GM21515 (cell line): Measurements from ENCODE around the gene VCAN.

Experiments used
- ATAC-seq: cut with Tn5 transposase; IDR thresholded peaks from one replicate; pipeline ENCODE4 v1.9.1; 2021; ENCODE audit not compliant: unreplicated experiment

VCAN gene

DNA sequence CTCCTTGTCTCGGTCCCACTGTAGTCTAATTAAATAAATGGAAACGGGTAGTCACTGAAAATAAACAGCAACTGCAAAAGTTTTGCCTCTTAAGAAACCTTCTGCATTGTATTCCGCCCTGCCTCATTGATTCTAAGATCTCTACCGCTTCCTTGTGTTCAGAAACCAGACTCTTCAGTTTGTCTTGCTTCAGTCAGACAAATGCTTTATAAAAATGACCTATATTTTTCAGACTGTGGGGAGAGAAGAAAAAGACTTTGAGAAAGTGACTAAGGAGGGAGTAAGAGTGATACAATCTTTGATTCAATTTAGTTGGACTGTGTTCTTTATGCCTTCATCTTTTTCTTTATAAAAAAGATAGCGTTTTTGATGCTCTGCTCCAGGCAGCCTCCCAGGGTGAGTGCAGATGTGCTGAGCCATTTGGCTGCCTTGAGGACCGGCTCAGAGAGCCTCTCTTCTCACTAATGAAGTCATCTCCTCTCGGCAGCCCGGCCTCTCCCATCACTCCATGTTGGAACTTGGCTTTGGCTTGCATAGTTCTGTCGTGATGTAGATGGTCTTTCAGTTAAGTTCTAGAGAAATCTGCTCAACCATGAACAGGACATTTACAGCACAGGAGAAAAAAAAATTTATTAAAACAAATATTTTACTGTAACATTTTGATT is 4.0 kb upstream of the VCAN start:
- ATAC-seq: no peak

DNA sequence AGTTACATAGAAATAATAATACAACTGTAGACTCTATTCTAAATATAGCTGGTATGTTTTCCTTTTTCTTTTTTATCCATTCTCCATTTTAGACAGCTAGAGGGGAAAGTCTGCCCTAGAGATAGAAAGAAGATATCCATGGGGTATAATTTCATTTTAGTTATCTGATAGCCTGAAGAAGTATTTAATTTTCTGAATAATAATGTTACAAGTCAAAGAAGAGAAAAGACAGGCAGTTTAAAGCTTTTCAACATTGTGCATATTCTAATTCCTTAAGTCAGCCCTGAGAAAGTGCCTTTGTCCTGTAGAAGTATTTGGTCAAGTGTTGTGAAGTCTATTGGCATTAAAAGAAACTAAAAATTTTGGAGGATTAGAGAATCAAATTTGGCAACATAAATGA is 2.5 kb upstream of the VCAN start:
- no peak for ATAC-seq

DNA sequence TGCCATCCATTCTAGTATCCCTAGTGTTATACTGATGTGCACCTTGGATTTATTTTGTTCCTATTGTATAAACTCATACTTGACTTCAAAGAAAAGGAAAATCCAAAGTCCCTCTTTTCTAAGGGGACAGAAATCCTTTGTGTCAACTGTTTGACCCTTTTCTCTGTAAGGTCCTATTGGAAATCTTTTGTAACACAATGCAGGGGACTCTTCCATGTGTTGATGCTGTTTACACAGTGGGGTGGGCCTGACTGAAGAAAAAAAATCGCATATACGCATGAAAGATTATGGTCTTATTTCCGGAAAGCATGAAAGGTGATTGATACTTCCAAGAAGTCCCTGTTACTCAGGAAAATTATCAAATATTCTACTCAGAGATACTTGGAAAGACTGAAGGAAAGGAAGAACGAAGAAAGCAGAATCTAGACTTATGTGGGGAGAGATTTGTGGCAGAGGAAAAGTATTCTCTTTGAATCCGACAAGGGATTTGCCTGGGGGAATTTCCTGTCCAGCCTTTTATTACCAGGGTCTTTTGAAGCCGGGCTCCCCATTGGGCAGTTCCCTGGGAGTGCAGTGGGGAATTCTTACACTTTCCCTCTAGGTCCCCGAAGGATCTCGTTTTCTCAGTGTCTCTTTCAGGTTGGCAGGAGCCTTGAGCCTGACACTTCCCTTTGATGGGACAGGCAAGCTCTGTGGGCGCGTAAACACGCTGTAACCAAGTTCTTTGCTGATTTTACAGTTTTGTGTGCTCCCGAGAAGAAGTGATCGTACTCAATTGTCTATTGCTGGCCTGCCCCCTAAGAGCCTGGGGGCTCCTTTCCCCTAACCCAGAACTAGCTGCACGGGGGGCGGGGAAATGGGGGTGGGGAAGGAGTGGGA is 779 bp upstream of the VCAN start:
- ATAC-seq: no peak

DNA sequence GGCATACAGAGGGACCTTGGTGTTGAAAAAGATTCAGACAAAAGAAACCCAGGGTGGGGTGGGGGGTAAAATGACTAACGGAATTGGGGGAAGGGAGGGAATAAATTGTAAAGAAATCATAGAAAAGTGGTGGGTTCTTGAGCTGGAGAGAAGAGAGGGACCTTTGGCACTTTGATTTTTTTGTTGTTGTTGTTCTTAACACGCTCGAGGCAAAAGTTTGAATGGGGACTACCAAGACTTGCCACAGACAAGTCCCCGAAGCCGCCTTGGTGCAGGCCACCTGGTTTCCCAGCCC is 616 bp downstream of the VCAN start:
- no peak for ATAC-seq

DNA sequence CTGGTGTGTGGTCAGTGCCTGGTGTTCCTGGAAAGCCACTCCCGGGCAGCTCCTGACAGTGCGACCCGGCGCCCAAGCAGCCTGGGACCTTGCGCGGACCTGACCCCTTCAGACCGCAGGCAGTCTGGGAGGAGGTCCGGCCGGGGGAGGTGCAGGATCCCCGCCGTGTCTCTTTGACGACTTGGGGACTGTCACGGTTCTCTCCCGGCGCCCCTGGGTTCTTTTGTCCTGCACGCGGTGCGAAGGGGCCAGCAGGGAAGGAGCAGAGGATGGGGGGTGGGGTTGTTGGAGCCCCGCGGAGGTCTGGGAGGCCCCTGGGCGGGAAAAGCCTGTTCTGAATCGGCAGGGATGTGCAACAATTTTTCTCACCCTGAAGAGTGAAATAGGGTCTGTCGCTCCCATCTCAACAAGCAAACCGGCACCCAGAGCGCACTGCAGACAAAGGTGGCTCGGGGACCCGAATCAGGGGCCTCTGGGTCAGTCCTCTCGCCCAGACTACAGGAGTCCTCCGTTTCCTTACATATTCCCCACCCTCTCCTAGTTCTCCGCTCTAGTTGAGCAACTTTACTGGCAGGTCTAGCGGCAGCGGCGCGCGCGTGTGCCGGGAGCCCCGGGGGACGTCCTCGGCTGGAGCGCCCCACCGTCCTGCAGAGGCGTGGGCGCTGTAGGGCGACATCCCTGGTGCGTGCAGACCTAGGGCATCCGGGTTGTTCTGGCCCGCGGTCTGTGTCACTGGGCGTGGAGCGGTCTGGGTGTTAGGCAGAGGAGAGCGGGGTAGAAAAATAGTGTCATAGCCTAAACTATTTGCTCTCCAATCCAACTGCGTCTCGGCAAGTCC is 1.2 kb downstream of the VCAN start:
- peak; percentile 41 for ATAC-seq

DNA sequence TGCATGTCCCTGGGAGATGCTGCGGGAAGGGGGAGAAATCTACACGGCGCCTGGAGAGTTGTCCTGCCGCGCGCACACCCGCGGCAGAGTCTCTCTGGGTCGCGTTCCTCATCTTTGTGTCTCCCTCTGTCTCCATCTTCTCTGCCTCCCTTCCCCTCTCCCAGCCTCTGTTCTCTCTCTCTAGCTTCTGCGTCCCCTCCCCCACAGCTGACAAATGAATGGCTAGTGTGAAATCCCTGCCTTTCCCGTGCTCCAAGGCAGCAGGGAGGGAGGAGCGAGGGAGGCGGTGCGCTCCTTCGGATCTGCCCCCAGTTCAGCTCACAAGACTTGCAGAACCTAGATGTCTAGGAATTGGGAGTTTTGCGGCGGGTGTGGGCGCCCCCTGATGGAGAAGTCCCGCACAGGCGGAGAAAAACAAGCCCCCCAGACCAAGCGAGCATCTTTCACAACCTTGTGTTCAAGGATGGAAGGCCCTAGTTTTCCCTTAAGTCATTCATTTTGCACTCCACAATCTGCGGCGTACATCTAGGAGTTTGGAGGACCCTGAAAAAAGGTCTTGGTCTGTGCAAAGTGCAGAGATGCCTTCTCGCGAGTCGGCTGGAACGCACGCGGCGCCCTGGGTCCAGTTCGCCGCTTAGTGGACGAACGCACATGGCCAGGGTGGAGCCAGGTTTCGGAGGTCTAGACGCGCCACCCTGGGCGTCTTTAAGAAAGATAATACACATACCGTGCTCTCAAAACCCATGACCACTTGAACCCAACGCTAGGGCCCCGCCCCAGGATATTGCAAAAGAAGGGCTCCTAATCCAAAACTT is 2.0 kb downstream of the VCAN start:
- peak; percentile 72 for ATAC-seq

DNA sequence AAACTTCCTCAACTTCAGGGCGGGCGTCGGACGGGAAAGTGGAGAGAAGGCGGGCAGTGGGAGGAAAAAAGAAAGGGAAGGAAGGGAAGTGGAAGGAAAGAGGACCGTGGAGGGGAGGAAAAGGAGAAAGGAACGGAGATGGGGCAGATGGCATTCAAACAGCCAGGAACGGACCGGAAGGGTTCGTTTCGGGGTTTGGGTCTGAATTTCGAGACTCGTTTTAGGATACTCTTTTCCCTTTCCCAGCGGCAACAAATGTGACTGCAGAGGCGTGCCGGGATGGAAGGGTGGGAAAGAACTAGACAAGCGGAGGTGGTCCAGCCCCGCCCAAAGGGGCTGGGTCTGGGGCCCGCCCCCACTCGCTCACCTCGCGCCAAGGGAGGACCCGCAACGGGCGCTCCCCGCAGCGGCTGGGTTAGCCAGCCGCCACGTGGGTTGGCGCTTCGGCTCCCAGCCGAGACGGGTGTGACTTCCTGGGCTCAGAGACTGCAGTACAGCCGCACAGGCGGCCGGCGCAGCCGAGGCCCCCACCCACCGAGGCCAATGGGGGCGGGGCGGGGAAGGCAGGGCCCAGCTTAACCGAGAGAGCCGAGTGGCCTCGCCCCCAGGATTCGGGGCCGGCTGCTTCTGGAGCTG is 2.7 kb downstream of the VCAN start:
- ATAC-seq: peak; percentile 48

DNA sequence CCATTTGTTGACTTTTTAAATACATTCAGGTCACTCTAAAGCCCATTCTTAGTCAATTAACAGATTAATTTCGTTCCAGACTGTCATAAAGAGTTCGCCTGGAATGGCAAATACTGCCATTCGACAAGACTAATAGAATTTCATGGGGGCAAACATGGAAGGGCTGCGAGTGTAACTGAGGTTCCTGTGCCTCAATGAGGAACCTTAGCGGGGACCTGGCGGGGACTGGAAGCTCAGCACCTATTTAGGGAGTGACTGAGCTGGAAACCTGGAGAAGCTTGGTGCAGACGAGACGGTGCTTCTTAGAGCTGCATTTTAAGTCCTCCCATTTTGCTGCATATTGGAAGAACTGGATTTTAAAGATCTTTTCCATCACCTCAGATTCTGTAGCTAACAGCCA is 3.4 kb downstream of the VCAN start:
- no peak for ATAC-seq

DNA sequence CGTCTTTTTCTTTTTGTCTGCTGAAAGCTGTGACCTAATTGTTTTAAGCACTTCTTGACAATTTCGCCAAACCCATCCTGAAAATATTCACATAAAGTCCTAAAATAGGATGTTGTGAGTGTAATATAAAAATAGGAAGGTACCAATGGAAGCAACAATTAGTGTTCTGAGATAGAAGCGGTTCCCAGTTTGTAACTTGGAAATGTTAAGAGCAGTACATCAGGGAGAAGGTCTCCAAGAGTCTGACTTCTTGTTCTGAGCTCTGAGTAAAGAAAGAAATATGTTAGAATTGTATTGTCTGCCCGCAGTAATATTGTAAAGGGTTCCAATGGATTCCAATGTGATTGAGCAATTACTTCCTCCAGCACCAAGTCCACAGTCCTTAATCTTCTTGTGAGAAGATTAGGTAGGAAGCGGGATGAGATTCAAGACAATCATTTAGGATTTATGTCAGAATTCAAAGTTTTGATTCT is 3.9 kb downstream of the VCAN start:
- no peak for ATAC-seq

DNA sequence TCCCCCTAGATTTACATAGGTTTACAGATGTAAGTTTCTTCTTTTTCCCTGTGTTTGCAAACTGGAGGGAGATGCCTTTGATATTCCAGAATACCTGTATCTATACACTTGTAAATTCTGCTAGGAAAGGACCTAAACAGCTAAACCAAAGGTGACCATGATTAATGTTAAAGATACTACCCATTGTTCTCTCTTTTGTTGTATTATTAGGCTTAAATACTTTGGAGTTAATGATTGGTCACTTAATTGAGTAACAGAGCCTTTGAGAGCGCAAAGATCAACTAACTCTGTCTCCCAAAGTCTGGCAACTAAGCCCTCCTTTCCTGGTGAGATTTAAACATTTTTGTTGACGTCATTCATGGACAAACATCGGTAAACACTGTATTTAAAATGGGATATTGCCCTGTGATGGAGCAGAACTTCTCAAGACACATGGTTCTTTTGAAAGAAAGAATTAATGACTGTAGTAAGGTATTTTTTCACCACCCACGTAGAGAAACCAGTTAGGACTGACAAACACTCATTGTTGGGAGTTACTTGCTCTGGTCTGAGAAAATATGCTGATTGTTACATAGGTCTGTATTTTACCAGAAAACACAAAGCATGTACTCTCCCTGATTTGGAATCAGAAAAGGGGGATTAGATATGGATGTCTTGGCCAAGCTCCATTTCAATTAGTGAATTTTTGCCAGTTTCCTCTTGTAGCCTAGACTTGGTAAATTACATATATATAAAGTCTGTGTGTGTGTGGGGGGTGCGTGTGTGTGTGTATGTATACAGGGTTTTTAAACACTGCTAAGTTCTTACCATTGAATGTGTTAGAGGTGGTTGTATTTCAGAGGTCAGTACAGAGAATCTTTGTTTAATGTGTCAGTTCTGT is 4.6 kb downstream of the VCAN start:
- no peak for ATAC-seq

DNA sequence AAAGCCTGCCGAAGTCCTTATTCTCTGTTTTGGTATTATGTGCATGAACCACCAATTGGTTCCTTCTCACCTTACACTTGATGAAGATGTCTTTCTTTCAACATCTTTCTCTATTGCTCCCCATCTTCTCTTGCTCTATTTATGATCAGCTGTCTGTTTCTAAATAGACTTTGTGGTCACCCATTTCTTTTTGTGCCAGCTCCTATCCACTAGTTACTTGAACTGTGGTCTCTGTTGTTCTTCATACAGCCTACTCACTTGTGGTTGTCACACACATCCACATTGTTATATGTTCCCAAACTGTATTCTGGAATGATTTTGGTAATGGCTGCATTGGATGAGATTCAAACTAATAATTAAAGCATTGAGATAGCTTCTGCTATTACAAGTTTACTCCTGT is 11.4 kb downstream of the VCAN start:
- ATAC-seq: no peak

DNA sequence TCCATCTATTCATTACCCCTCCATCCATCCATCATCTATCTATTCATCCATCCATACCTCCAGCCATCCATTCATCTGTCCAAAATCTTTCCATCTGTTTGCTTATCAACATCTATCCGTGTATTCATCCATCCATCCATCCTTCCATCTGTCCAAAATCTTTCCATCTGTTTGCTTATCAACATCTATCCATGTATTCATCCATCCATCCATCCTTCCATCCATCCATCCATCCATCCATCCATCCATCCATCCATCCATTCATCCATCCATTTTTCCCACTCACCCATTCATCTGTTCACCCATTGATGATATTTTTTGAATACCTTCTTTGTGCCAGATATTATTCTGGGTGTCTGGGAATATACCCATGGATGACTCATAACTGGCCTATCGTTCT is 12.8 kb downstream of the VCAN start:
- ATAC-seq: no peak

DNA sequence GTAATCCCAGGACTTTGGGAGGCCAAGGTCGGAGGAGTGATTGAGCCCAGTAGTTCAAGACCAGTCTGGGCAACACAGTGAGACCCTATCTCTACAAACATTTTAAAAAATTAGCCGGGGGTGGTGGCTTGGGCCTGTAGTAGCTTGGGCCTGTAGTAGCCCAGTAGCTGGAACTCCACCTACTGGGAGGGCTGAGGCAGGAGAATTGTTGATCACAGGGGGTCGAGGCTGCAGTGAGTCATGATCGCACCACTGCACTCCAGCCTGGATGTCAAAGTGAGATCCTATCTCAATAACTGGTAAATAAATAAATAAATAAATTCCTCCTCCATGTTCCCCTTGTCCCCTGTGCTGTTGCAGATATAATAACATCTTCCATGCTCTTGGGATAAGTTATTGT is 14.3 kb downstream of the VCAN start:
- no peak for ATAC-seq

DNA sequence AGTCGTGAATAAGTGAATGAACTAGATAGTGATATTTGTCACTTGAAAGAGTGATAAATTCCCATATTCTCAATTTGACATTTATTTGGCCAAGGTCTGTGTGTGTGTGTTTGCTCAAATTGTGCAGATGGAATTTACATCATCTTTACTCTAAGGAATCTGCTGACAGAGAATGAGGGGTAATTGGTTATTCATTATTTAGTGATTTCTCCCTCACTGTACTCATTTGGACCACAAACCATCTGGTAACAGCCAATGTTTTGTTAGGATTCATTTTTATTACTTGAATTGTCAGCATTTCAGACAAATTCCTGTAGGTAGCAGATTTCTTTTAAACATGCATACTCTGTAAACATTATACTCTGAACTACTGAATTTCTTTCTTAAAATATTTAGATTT is 15.6 kb downstream of the VCAN start:
- ATAC-seq: no peak

DNA sequence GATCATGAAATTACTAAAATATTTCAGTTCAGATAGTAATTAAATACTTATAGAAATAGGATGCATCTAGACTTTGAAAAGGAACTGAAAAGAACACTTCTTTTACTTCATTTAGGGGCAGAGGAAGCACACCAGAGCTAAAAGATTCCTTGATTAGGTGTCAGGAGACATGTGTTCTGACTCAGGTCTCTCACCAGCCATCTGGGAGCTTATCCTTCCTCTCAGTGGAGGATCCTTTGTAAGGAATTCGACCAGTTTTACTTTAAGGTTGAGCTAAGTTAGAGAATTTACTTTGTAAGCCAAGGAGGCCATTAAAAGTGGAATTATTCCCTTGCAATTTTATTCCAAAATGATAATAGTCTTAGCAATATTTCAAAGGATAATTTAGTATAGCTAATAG is 16.7 kb downstream of the VCAN start:
- no peak for ATAC-seq

DNA sequence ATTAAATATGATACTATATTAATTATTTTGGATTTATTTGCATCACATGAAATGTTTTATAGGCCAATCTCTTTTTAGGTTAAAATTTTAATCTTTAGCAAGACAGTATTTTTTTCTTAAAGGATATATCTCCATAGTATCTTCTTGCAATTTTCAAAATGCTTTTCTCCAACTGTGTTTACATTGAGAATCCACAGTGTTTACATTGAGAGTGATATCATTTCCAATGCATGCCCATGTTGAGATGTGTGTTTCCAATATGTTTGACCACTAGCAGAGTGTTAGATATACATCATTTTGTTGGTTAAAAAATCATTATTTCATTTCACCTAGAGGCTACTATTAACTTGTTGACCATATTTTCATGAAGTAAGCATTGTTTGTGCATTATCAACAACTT is 17.3 kb downstream of the VCAN start:
- no peak for ATAC-seq

DNA sequence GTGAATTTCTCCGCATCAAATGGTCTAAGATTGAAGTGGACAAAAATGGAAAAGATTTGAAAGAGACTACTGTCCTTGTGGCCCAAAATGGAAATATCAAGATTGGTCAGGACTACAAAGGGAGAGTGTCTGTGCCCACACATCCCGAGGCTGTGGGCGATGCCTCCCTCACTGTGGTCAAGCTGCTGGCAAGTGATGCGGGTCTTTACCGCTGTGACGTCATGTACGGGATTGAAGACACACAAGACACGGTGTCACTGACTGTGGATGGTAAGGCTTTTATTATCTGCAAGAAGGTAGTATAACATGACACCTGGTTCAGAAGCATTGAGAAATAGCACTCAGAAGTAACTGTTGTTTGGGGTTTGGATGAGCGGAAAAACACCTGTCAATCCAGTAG is 18.7 kb downstream of the VCAN start:
- ATAC-seq: no peak

DNA sequence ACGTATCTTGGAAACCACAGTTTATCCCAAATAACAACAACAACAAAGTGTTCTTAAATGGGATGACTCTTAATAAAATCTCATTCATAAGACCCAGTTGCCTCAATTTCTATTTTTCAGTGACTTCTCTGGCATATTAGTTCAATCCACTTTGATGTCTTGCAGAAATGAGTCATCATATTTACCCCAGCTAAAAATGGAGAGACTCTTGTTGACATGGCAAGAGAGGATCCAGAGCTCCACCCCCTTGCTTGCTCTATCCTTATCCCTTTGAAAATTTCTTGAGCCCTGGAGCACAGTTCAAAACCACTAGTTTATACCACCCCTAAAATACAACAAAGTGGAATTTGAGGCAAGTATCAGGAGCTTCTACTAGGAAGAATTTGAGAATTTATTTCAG is 20.8 kb downstream of the VCAN start:
- ATAC-seq: no peak

DNA sequence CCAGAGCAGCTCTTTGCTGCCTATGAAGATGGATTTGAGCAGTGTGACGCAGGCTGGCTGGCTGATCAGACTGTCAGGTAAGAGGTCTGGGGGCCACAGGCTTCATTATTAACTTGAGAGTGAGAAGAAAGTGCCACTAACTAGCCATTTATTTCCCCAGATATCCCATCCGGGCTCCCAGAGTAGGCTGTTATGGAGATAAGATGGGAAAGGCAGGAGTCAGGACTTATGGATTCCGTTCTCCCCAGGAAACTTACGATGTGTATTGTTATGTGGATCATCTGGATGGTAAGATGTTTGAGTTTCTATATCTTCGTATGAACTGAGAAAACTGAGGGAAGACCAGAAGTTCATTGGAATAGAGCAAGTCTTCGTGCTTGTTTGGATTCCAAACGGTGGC is 22.1 kb downstream of the VCAN start:
- ATAC-seq: no peak
